Thymus (tissue), 11 donors: ENCODE measurements around the gene FKBP2. TPM values are rescaled to one million over a fixed set of nuclear protein-coding genes. Genes with fewer than 3 reads are reported as not detected.

Source experiments
- DNase-seq, 9 donors: peaks; one replicate each; pipeline ENCODE4 v3.0.0-alpha.2; 2013; ENCODE audit warnings: low spot score in 9 of 9, low read depth in 6 of 9, missing footprints in 1 of 9
- H3K27ac ChIP-seq, 2 donors: one replicate each; pipeline ENCODE4 v1.5.1; 2013; ENCODE audit warnings: control low read depth in 1 of 2, low read depth in 1 of 2, low read length in 1 of 2, mild to moderate bottlenecking in 1 of 2, moderate library complexity in 1 of 2
- H3K27me3 ChIP-seq, 2 donors: one replicate each; pipeline ENCODE4 v1.5.1; 2013; ENCODE audit warnings: low read length in 1 of 2; ENCODE audit not compliant: control insufficient read depth in 2 of 2, insufficient read depth in 1 of 2
- H3K36me3 ChIP-seq, 2 donors: one replicate each; pipeline ENCODE4 v1.5.1; 2013; ENCODE audit warnings: low read length in 1 of 2, mild to moderate bottlenecking in 1 of 2, moderate library complexity in 1 of 2; ENCODE audit not compliant: control insufficient read depth in 2 of 2, insufficient read depth in 2 of 2
- H3K4me1 ChIP-seq, 2 donors: one replicate each; pipeline ENCODE4 v1.5.1; 2013; ENCODE audit warnings: low read length in 2 of 2; ENCODE audit not compliant: control insufficient read depth in 2 of 2, insufficient read depth in 2 of 2
- H3K4me3 ChIP-seq, 2 donors: one replicate each; pipeline ENCODE4 v1.5.1; 2013; ENCODE audit warnings: low read length in 2 of 2, control low read depth in 1 of 2, mild to moderate bottlenecking in 1 of 2
- H3K9me3 ChIP-seq, 2 donors: one replicate each; pipeline ENCODE4 v1.5.1; 2013; ENCODE audit warnings: low read length in 1 of 2, mild to moderate bottlenecking in 1 of 2; ENCODE audit not compliant: control insufficient read depth in 2 of 2, insufficient read depth in 1 of 2
- WGBS: extraction: QIAGEN DNeasy Blood & Tissue Kit; methylation state at CpG from one replicate; pipeline ENCODE4 v1.1.7; 2013; 5-methylcytosine and 5-hydroxymethylcytosine counted together
- polyA plus RNA-seq: library from polyadenylated mRNA; stranded (reverse); fragments of 200-250 nt; gene quantifications from one replicate; pipeline ENCODE4 v1.2.3, GENCODE V29; 2013
- total RNA-seq: library from RNA; stranded (reverse); fragments of 120-200 nt; gene quantifications from one replicate; pipeline ENCODE4 v1.2.4, GENCODE V29; 2013
- donor health status: healthy.

The FKBP2 gene
- total and polyA plus RNA-seq, 2 donors = 45.0 to 128 TPM

GRCh38 chr11:64223001-64223651 lies 17.8 kb upstream of the FKBP2 start:
- 94% methylated on average over 24 of the region's 24 CpGs for WGBS
- Histone ChIP-seq H3K27ac (no peak overlapping the region), H3K36me3 (peaks cover 52 to 53% of the 10 kb centered on the region in 2 donors), H3K27me3 (no peaks in the 10 kb centered on the region), H3K9me3 (peaks cover 0 to 6% of the 10 kb centered on the region in 2 donors), H3K4me3 (no peak overlapping the region), H3K4me1 (peaks cover 12 to 27% of the 10 kb centered on the region in 2 donors)
- no peak for DNase-seq

GRCh38 chr11:64224151-64224890 lies 16.6 kb upstream of the FKBP2 start:
- H3K4me3 ChIP-seq = no peak overlapping the region
- DNase-seq = no peak
- no peaks in the 10 kb centered on the region for H3K27me3 ChIP-seq
- peaks cover 16 to 31% of the 10 kb centered on the region in 2 donors for H3K4me1 ChIP-seq
- WGBS = 97% methylated on average over 17 of the region's 17 CpGs
- H3K27ac ChIP-seq = no peak overlapping the region
- H3K9me3 ChIP-seq = peaks cover 0 to 6% of the 10 kb centered on the region in 2 donors
- peaks cover 42 to 45% of the 10 kb centered on the region in 2 donors for H3K36me3 ChIP-seq

GRCh38 chr11:64224891-64225607 lies 15.8 kb upstream of the FKBP2 start:
- H3K9me3 ChIP-seq = peaks cover 0 to 6% of the 10 kb centered on the region in 2 donors
- DNase-seq = no peak
- H3K4me1 ChIP-seq = peaks cover 23 to 38% of the 10 kb centered on the region in 2 donors
- H3K36me3 ChIP-seq = peaks cover 35 to 37% of the 10 kb centered on the region in 2 donors
- no peaks in the 10 kb centered on the region for H3K27me3 ChIP-seq
- peak overlapping the region; percentile 69 to 89 for H3K4me3 ChIP-seq
- H3K27ac ChIP-seq = peak overlapping the region; percentile 83
- 77% methylated on average over 22 of the region's 22 CpGs for WGBS

- peaks cover 27 to 29% of the 10 kb centered on the region in 2 donors for H3K36me3 ChIP-seq
- H3K4me3 ChIP-seq = peak within 1 kb of the TSS; percentile 69 to 89
- peaks cover 25 to 45% of the 10 kb centered on the region in 2 donors for H3K4me1 ChIP-seq
- WGBS = under 1% methylated on average over 54 of the region's 54 CpGs
- peak in 7 of 9 donors; percentile 83 to 96 (median 91) for DNase-seq
- peaks cover 0 to 11% of the 10 kb centered on the region in 2 donors for H3K9me3 ChIP-seq
- peak within 1 kb of the TSS; percentile 83 to 89 for H3K27ac ChIP-seq
- peaks cover 0 to 5% of the 10 kb centered on the region in 2 donors for H3K27me3 ChIP-seq
Observed at GRCh38 chr11:64225608-64226506, 15.0 kb upstream of the FKBP2 start, which contains the start of the genes NUDT22 and TRPT1. Gene NUDT22, plus strand, starts transcription at chr11:64226274. Its CDS starts 379 bp downstream, at chr11:64226653. Gene TRPT1, minus strand, starts transcription at chr11:64226186. Its CDS starts 326 bp downstream, at chr11:64225860.

GRCh38 chr11:64226507-64227051 lies 14.3 kb upstream of the FKBP2 start:
- Histone ChIP-seq H3K27ac (peak overlapping the region; percentile 83 to 89), H3K27me3 (peaks cover 0 to 5% of the 10 kb centered on the region in 2 donors), H3K4me1 (peaks cover 27 to 52% of the 10 kb centered on the region in 2 donors), H3K9me3 (peaks cover 0 to 11% of the 10 kb centered on the region in 2 donors), H3K4me3 (peak overlapping the region; percentile 69 to 89), H3K36me3 (peaks cover 21 to 24% of the 10 kb centered on the region in 2 donors)
- WGBS = 2% methylated on average over 26 of the region's 26 CpGs
- DNase-seq = peak in 4 of 9 donors; percentile 46 to 77 (median 61)

- peaks cover 0 to 5% of the 10 kb centered on the region in 2 donors for H3K27me3 ChIP-seq
- H3K9me3 ChIP-seq = peaks cover 0 to 11% of the 10 kb centered on the region in 2 donors
- WGBS = 90% methylated on average over 3 of the region's 3 CpGs
- peaks cover 27 to 61% of the 10 kb centered on the region in 2 donors for H3K4me1 ChIP-seq
- H3K36me3 ChIP-seq = peaks cover 16 to 22% of the 10 kb centered on the region in 2 donors
- H3K4me3 ChIP-seq = peak overlapping the region; percentile 69 to 89
- peak overlapping the region; percentile 83 to 89 for H3K27ac ChIP-seq
- DNase-seq = no peak
Observed at GRCh38 chr11:64227405-64227956, 13.4 kb upstream of the FKBP2 start.

- peak overlapping the region; percentile 10 to 77 for H3K27ac ChIP-seq
- peaks cover 0 to 11% of the 10 kb centered on the region in 2 donors for H3K9me3 ChIP-seq
- peak overlapping the region in 1 of 2 donors; percentile 75 for H3K4me3 ChIP-seq
- peaks cover 0 to 5% of the 10 kb centered on the region in 2 donors for H3K36me3 ChIP-seq
- peaks cover 0 to 13% of the 10 kb centered on the region in 2 donors for H3K27me3 ChIP-seq
- H3K4me1 ChIP-seq = peaks cover 32 to 73% of the 10 kb centered on the region in 2 donors
- no peak for DNase-seq
- 94% methylated on average over 12 of the region's 12 CpGs for WGBS
Observed at GRCh38 chr11:64229090-64229743, 11.7 kb upstream of the FKBP2 start.
